Measurements from ENCODE around the gene AAK1.

DNA sequence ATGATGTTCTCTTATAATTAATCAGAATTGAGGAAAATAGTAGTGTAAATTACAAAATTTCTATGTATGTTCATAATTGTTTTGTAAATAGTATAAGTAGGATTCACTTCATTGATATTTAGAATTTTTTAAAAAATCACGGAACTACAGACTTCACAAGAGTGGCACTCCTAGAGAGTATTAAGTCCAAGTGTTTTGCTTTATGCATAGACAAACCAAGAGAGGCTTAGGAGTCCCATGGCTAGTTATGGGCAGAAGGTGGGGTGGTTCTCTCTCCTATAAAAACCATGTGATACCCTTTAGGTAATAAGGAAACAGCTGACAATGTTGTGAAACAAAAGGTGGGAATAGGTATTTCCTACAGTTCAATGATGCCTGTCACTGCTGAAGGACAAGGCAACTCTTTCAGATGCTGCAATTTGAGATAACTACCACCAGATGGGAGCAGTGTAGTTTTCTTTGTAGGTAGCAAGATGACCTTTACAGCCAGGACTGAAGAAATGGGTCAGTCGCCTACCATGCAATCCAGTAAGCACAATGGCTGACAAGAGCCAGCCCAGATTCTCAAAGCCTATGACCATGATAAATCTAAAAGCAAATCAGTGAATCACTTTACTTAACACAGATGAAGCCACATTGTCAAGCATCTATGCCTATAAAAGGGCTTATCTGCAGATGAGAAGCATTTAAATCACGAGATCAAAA, 83.9 kb downstream of the AAK1 start:
- TF ChIP-seq EZH2 (IDR thresholded peaks at IDR 0.05; ENCODE audit: borderline replicate concordance, low read depth, low read length, severe bottlenecking) (no peak), POLR2A (IDR thresholded peaks at IDR 0.05; ENCODE audit: low read depth, low read length) (no peak)
- TF ChIP-seq, protein P1, sequence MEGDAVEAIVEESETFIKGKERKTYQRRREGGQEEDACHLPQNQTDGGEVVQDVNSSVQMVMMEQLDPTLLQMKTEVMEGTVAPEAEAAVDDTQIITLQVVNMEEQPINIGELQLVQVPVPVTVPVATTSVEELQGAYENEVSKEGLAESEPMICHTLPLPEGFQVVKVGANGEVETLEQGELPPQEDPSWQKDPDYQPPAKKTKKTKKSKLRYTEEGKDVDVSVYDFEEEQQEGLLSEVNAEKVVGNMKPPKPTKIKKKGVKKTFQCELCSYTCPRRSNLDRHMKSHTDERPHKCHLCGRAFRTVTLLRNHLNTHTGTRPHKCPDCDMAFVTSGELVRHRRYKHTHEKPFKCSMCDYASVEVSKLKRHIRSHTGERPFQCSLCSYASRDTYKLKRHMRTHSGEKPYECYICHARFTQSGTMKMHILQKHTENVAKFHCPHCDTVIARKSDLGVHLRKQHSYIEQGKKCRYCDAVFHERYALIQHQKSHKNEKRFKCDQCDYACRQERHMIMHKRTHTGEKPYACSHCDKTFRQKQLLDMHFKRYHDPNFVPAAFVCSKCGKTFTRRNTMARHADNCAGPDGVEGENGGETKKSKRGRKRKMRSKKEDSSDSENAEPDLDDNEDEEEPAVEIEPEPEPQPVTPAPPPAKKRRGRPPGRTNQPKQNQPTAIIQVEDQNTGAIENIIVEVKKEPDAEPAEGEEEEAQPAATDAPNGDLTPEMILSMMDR (IDR thresholded peaks at IDR 0.05; ENCODE audit: extremely low read depth in 1 of 2, insufficient read depth in 1 of 2, low read depth in 1 of 2, low read length in 2 of 2) = peak; percentile 50 to 51

Data from endothelial cell of umbilical vein (primary cell).